HTR-8/SVneo (cell line): ENCODE data around the gene UNC119.
A peak's percentile ranks its signal among the peaks of the same experiment; 100 is the strongest.
"Not testable (repeated sequence)": the region's sequence is repeated elsewhere in the genome, so short reads cannot be mapped to it uniquely, and the experiment has no call there.

Experiments used
- DNase-seq: peaks from one replicate; pipeline ENCODE4 v3.0.0; 2011; ENCODE audit warnings: low spot score, mixed read lengths; ENCODE audit not compliant: insufficient read length
- FAIRE-seq: peaks from 2 replicates; lab custom pipeline; 2011; peaks lifted over from hg19 to GRCh38; lab: Jason Lieb, UNC

Gene UNC119

GRCh38 chr17:28552176-28552999 is at the start of gene UNC119:
TSS of gene UNC119 (minus strand) at chr17:28552624. CDS start at chr17:28552557, 67 bp downstream.
- FAIRE-seq (no peak), DNase-seq (peak; percentile 91)

DNA sequence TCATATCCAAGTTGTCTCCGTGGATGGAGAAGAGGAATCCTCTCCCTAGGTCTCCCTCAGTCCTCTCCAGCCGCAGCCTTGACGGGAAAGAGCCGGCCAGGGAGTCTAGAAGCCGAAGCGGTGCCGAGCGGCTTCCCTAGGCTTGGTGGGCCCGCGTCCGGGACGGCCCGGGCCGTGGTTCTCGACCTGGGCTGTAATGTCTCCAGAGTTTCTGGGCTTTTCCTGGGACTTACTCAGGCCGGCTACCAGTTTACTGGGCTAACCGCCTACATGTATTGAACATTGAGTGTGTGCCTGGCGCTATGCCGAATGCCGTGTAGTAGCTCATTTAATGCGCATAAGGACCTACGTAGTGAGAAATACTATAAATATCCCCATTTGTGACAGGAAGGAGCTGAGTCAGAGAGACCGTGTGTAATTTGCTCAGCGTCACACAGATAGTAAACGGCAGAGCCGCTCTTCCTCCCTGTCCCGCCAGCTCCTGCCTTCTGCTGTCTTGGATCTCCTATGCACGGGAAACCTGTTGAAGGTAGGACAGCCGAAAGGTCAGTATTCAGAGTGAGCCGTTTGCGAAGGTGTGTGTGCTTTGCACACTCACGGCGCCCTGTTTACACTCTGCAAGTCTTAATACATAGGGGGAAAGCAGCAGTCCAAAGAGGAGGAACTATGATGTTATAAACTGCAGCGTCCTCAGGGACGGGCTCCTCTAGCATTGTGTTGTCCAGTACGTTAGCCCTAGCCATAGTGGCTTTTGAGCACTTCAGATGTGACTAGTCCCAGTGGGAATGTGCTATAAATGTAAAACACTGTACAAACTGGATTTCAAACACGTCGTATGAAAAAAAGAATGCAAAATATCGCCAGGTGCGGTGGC is 47.1 kb upstream of the UNC119 start:
- FAIRE-seq: no peak

DNA sequence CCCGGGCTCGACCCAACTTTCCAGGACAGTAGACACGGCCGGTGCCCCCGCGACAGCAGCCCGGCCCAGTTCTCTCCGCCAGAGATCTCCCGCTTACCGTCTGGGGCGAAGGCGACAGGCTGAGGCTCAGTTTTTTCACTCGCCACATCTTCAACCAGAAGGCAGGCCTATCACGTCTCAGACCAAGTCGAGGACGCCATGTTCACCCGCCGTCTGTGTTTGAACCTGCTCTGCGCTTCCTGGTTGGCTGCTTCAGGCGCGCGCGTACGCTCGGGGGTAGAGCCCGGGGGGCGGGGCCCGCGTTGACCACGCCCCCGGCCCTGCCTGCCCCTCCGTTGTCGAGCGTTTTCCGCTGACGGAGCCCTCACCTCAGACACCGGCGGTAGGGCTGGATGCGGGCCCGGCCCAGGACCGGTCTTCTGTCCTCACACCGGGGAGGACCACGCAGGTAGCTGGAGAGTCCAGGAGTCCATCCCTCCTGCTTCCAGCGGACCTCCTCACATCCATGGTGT is 46.4 kb upstream of the UNC119 start, which contains the start of gene SPAG5:
TSS of gene SPAG5 (minus strand) at position 227 of the 512 bp plus-strand sequence. CDS start at position 148, 79 bp downstream.
- DNase-seq: peak; percentile 99
- FAIRE-seq: peak; percentile 86

More for the DNA sequence above, 47.1 kb upstream of the UNC119 start:
- DNase-seq: peak; percentile 66

- FAIRE-seq (no peak), DNase-seq (peak; percentile 20)
These were observed 46.0 kb upstream of the UNC119 start for GRCh38 chr17:28598389-28598788.

DNA sequence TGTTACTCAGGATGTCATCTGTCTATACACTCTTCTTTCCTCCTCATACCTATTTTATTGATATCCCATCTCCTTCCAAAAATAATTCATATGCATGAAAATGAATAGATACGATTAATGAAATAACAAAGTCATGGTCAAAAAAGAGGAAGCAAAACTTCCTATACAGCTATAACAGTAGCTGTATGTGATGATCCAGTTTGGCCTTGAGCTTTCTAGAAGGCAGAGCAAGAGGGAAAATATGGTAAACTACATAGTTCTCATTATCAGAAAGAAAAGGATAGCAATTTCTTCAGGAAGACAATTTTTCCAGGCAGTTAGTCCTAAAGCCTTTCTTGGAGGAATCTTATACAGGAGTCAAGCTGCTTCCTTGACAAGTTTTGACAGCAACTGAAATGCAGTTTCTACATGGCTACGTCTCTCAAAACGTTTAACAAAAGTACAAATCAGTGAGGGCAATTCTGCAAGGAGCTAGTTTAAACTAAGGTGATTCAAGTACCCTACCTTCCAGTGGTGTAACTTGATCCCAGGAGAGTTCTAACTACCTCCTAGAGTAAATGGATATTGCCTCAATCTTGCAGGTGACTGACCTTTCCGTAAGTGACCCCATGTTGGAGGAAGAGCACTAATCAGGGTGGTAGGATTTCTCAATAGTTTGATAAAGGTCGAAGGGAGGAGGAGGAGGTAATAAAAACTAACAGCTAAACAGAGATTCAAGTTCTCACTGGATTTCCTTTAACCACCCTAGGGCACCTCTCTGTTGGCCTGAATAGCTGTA is 45.4 kb upstream of the UNC119 start:
- FAIRE-seq (no peak), DNase-seq (no peak)

DNA sequence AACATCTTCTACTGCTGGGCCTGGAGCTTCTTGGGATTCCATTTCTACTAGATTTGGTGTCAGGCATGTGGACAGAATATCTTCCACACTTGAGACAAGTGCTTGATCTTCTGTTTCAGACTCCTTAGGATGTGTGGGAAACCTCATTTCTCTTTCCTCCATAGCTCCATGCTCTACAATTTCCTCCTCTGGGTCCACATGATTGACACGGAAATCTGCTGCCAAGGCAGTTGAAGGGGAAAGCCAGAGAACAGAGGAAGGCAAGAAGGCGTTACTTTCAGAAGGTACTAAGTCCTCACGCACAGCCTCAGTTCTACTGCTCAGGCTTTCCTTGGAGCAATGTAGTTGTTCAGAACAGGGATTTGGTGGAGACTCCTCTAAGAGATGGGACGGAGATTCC is 39.8 kb upstream of the UNC119 start:
- FAIRE-seq (no peak), DNase-seq (no peak)

- FAIRE-seq: no peak
- no peak for DNase-seq
These were observed 33.4 kb upstream of the UNC119 start for GRCh38 chr17:28585851-28586250.

DNA sequence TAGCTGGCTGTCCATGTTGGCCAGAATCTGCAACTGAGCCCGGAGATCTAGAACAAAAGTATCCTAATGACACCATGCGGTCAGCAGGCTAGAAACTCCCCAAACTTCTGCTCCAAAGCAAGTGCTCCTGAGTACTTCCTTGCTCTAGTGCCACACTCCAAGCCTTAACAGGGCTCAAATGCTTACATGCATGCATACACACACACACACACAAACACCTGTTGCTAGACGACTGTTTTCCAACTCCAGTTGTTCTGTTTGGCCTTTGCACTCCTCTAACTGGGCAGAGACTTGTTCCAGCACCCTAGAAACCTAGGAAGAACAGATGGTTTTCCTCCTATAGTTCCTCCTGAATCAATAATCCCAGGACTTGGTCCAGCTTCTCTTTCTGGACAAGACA is 32.0 kb upstream of the UNC119 start:
- no peak for FAIRE-seq
- no peak for DNase-seq

DNA sequence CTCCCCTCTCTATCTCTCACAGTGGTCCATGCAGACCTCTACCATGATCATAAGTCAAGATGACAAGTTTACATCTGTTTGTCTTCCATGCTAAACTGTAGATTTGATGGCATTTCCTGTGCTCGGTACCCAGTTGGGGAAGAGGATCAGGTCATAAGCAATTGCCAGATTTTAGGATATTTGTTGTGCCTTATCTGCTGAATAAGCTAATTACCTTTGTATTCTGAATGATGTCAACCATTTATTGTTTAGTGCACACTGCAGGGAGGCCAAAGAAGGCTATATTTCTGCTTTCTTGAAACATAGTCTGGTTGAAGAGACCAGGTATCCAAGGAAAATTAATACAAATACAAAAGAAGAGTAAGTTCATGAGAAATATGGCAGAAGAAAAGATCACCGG is 30.1 kb upstream of the UNC119 start:
- DNase-seq: no peak

DNA sequence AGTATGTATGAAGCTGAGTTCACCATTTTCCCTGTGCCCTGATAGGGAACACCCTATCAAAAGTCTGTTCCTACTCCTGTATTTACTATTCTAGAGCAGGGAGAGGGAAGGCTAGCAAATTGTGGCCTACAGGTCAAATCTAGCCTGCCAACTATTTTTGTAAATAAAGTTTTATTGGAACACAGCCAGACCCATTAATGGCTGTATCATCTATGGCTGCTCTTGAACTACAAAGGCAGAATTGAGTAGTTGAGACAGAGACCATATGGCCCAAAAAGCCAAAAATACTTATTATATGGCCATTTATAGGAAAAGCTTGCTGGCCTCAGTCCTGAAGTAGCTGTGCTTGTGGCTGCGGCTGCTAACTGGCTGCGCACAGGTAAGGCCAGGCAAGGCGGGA is 28.5 kb upstream of the UNC119 start:
- DNase-seq (no peak), FAIRE-seq (peak; percentile 52)

More for the DNA sequence above, 30.1 kb upstream of the UNC119 start:
- no peak for FAIRE-seq

DNA sequence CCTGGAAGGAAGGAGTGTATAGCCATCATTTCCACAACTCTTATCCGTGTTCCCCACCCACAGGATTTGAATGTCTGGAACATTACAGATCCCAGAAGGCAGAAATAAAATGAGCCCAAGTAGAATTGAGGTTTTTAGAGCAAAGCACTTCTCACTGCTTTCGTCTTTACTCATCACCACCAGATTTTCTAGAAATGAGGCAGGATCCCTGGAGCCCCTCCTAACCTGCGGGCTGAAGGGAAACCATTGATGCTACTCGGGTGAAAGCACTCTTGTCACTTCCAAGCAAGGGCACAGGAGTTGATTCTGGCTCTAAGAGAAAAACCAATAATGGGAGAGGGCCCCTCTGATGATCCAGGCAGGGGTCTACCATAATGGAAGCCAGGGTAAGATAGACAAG is 27.1 kb upstream of the UNC119 start:
- FAIRE-seq (no peak), DNase-seq (no peak)

DNA sequence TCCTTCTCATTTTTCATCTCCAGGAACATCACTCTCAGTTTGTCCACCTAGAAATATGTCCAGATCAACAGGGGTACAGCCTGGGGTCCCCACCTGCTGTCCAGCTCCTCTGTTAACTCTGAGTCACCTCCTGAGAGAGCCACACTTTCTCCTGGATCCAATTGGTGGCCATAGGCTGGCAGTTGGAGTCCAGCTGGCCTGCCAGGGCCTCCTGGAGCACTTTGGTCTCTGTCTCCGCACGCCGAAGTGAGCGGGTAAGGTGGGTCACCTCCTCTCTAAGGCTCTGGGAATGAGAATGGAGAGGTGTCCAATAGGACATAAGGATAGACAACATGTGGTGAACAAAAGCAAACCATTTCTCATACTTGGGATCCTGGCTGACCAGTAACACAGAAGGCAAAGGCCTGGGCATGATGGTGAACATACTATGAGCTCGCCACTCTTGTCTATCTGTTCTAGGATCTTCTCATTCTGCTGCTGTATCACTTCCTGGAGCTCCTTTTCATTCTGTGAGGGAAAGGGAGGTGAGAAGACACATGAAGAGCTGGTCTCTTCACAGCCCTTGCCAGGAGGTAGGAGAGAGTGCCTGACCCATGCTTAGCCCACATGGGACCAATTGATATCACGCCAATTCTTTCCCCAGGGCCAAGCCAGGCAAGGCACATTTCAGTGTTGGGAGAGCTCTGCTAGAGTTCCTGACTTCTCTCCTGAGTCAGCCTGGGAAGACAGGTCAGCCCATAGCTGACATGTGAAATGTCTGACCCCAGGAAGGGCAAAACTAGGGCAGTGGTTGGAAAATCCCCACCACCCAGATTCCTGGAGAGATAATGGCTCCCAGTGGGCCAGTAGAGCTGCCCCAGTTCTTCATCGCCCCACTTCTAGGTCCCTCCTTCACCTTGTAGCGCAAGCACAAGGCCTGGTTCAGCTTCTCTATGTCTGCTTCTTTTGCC is 26.1 kb upstream of the UNC119 start:
- no peak for DNase-seq
- FAIRE-seq: no peak

GRCh38 chr17:28577466-28577824 is 25.0 kb upstream of the UNC119 start:
- DNase-seq (no peak), FAIRE-seq (no peak)

DNA sequence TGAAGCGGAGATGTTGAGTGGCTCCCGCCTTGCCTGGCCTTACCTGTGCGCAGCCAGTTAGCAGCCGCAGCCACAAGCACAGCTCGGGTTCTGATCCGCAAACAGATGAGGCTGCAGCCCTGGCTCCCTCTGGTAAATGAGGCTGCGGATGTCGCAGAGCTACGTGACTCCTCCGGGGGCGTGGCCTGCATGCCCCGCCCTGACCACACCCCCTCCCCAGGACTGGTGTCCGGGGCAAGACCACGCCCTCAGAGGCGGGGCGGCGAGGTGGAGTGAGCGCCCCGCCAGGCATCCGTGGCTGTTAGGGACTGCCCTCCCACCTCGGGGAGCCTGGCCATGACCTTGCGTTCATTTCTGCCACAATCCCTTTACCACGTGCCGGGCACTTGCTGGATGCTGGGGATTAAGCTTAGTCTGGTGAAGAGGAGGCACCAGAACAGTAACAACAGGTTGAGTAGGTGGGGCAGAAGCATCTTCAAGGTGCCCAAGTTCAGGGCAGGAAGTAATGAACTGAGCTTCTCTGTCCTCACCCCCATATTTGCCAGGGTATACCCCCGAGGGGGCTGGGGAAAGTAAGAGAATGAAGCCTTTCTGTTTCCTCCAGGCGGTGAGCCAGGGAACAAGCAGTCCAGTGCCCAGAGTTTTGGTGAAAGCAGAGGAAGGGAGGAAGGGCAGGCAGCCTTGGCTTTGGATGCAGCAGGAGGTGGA is 24.5 kb upstream of the UNC119 start, which contains the start of gene ALDOC:
TSS of gene ALDOC (minus strand) at position 138 of the 708 bp plus-strand sequence. CDS start 1,363 bp downstream, outside the sequence.
- no peak for FAIRE-seq

DNA sequence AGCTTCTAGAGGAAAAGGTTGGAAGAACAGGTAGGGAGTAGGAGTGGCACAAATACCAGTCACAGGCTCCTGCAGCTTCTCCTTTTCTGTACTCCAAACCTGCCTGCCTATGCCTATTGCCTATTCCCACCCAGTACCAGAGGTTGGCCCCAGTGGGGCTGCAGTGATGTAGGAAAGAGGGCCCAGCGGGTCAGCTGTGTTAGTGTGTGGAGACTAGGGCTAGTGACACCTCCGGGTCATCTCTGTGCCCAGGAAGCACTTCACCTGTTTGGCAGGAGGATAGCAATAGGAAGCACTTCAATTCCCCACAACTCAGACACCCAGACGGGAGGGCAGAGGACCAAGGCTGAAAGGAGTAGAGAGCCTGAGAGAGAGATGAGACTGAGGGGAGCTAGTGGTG is 23.6 kb upstream of the UNC119 start:
- FAIRE-seq, DNase-seq: not testable (repeated sequence)

More for the DNA sequence above, 24.5 kb upstream of the UNC119 start, which contains the start of gene ALDOC:
- DNase-seq: peak; percentile 58

DNA sequence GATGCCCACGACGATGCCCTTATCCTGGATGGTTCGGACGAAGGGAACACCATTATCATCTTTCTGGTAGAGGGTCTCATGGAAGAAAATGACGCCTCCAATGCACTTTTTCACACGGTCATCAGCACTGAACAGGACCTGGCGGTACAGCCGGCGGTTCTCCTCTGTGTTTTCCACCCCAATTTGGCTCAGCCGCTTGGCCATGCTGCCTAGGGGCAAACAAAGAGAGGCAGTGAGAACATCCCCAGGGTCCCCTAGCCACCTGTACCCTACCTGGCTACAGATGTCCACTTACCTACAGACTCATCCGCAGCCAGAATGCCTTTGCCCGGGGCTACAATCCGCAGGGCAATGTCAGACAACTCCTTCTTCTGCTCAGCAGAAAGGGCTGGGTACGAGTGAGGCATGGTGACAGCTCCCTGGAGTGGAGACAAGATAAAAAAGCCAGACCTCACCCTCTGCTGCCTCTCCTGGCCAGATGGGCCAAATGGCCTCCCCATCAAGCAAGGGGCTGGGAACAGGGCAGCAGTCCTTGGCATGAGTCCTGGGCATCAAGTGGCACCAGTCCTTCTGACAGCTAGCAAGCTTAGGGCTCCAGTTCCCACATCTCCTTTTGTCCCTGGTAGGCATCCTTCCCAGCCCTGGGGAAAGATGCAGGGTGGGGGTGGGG is 22.8 kb upstream of the UNC119 start:
- DNase-seq: no peak
- no peak for FAIRE-seq

DNA sequence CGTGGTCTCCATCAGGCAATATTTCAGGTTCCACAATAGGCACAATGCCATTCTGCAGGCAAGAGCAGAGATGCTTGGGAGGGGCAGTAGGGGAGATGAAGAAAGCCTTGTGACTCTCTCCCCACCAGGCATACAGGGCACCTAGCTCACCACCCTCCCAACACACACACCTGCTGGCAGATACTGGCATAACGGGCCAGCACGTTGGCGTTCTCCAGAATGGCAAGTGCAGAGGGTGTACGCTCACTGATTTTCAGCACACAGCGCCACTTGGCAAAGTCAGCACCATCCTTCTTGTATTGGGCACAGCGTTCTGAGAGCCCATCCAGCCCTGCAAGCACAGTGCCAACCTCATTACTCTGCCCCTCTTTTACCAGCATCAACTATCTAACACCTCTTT is 22.1 kb upstream of the UNC119 start:
- FAIRE-seq (no peak), DNase-seq (no peak)
